AG10803 (cell line): ENCODE data around the gene ASB15.
A peak's percentile ranks its signal among the peaks of the same experiment; 100 is the strongest.

Experiments used
- DNase-seq: peaks from one replicate; pipeline ENCODE4 v3.0.0; 2010; ENCODE audit warnings: low read depth
- H3K4me3 ChIP-seq: 2 replicates; pipeline ENCODE4 v1.5.1; 2011; ENCODE audit warnings: mild to moderate bottlenecking, low read length, control low read depth
- CTCF ChIP-seq: conservative IDR thresholded peaks from 2 replicates; pipeline ENCODE4 v1.5.1; 2011; ENCODE audit warnings: mild to moderate bottlenecking, low read length, control low read depth, inconsistent platforms

ASB15 gene

DNA sequence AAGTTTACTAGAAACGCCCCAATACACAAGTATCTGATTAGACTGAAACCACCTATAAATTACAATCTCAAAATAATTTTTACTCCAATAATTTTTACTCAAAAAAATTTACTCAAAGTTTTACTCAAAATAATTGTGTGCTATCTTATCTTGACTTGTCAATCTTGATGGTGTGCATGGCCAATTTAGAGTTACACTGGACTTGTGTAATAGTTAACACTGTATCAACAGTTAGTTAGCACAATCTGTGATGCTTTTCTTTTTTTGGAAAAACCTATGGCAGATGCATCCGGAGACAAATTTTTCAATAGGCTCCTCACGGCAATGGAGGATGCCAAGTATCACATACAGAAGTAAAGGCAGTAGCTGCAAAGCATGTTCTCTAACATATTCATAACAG, 79.0 kb downstream of the ASB15 start:
- TF ChIP-seq CTCF: no peak
- H3K4me3 ChIP-seq: no peak overlapping the region
- DNase-seq: no peak

- no peak for TF ChIP-seq CTCF
- H3K4me3 ChIP-seq: no peak overlapping the region
- no peak for DNase-seq
These were observed 79.9 kb downstream of the ASB15 start for GRCh38 chr7:123681561-123681960.

- peak; percentile 71 for TF ChIP-seq CTCF
- H3K4me3 ChIP-seq: no peak overlapping the region
- DNase-seq: peak; percentile 78
These were observed 81.1 kb downstream of the ASB15 start for GRCh38 chr7:123682690-123683089.

DNA sequence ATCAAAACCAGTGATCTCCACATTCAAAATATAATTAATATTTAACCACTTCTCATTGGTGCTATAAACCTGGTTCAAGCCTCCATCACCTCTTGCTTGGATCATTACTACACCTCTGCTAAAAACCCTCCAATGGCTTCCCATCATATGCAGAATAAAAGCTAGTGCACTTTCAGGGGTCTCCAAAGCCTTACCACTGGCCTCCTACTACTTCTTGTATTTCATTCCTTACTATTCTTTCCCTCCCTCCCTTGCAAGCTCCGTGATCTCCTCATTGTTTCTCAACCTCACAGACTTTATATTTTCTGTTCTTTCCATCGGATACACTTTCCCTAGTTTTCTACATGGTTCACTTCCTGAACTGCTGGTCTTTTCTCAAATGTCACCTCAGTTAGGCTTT, 85.5 kb downstream of the ASB15 start:
- DNase-seq: no peak
- no peak for TF ChIP-seq CTCF
- no peak overlapping the region for H3K4me3 ChIP-seq

- no peak overlapping the region for H3K4me3 ChIP-seq
- no peak for DNase-seq
- TF ChIP-seq CTCF: no peak
These were observed 86.1 kb downstream of the ASB15 start for GRCh38 chr7:123687727-123688126.
